HL-60 (cell line): ENCODE results near the gene PIWIL1.

Experiments used
- GABPA ChIP-seq: IDR thresholded peaks from 2 replicates; pipeline ENCODE4 v1.6.1; 2012; ENCODE audit warnings: low read depth
- POLR2AphosphoS5 ChIP-seq: IDR thresholded peaks from 2 replicates; pipeline ENCODE4 v1.6.1; 2012; ENCODE audit warnings: low read depth

- TF ChIP-seq GABPA (no peak), POLR2AphosphoS5 (no peak)
Observed at GRCh38 chr12:130366159-130366558, 28.5 kb downstream of the PIWIL1 start.
